NCI-H187 (cell line): ENCODE data around the gene GSK3A.
A peak's percentile ranks its signal among the peaks of the same experiment; 100 is the strongest.

ENCODE experiments used
- DNase-seq, 2 experiments: peaks; one replicate each; lab custom pipeline; 2025; lab: John Stamatoyannopoulos, UW

GSK3A gene

DNA sequence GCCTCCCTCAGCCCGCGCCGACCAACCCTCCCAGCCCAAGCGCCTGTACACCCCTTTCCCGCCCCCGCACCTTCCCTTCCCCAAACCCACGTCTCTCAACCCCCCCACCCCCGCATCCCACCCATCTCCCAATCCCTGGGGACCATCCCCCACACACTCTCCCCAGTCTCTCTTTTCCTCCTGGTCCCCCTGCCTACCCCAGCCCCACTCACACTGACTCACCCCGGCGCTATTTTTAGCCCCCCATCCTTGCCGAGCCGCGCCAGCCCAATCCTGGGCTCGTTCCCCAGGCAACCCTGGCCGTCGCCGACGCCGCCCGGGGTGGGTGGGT lies 38.4 kb upstream of the GSK3A start:
- no peak for DNase-seq

DNA sequence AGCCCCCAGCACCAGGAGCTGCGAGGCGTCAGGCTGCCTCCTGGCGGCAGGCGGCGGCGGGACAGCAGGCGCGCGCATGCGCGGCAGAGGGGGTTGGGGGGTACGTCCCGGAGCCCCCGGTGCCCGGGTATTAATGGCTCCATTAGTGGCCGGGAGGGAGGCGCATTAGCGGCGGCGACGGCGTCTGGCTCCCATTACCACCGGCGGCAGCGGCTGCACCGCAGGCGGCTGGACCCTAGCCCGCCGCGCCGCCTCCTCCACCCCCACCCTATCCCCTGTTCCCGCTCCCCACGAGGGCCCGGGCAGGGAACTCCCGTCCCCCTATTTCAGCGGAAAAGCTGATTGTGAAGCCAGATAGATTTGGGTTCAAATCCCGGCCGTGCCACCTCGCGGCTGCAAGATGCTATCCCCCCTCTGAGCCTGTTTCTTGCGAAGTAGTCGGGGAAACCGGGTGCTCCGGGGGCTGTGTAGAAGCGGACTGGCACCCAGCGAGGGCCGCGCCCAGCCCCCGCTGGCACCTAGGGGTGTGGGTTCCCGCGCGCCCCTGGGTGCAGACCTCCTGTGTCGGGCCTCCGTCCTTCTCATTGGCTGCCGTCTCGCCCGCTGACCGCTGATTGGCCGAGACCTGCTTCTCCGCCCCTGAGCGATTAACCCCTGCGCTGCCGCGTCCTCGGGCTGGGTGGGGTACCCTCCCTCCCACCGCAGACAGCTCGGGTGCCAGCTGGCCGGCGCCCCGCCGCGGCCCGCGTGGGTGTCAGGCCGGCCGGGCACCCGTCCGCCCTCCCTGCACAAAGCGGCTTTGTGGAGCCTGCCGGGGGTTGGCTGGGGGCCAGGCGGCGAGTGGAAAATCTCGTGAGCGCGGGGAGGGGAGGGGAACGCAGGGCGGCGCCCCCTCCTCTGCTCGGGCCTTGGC lies 37.8 kb upstream of the GSK3A start:
- peak; percentile 71 to 80 for DNase-seq

DNA sequence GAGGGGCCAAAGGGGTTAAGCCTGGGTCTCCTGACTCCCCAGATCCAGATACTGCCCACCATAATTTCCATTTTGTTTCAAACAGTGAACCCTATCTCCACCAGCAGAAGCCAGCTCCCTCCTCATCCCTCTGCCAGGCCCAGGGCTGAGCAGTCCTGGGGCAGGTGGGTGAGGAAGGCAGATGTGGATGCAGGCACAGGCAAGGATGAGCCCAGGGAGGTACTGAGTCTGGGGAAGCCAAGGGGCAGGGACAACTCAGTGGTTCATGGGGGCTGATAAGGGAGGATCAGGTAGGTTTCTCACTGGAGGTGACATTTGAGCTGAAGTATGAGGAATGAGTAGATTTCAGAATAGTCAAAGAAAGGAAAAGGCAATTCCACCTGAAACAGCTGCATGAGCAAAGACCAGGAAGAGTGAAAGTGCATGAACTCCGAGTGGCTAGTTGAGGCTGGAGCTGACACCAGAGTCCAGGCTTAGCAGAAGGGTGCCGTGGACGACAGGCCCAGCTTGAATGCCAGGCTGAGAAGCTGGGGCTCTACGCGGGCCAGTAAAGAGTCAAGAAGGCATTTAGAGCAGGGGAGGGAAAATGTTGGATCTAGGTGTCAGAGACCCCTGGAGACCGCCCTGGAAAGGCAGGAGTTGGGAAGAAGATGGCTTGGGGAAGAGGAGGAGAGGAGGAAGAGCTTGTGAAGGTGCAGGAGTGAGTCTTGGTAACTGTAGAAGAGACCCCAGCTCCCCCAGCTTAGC lies 36.9 kb upstream of the GSK3A start:
- no peak for DNase-seq

DNA sequence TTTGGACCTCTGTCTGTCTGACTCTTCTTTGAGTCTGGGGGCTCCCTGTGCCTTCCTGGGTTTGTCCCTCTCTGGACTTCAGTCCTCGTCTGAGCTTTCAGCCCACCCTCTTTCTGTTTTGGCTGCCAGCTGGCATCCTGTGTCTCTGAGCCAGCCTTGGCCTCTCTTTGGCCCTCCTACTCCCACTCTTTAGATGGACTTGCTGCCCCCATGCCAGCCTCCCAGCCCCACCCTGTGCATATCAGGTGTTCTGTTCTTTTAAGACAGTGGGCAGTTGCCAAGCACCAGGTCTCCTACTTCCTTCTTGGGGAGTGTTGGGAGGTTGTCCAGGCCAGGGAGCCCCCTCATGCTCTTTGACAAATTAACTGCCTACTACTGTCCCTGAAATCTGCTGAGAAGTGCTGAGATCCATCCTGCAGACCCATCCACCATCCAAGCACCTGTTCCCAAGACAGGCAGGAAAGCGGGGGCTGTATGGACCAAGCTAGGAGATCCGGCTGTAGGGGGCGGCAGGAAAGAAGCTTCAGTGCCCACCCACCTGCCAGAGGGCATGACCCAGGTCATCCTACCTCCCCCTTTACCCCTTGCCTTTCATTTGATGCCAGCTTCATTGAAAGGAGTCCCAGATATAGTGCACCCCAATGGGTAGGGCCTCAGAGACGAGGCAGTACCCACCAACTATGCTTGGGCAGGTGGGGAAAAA lies 36.2 kb upstream of the GSK3A start:
- DNase-seq = no peak

DNA sequence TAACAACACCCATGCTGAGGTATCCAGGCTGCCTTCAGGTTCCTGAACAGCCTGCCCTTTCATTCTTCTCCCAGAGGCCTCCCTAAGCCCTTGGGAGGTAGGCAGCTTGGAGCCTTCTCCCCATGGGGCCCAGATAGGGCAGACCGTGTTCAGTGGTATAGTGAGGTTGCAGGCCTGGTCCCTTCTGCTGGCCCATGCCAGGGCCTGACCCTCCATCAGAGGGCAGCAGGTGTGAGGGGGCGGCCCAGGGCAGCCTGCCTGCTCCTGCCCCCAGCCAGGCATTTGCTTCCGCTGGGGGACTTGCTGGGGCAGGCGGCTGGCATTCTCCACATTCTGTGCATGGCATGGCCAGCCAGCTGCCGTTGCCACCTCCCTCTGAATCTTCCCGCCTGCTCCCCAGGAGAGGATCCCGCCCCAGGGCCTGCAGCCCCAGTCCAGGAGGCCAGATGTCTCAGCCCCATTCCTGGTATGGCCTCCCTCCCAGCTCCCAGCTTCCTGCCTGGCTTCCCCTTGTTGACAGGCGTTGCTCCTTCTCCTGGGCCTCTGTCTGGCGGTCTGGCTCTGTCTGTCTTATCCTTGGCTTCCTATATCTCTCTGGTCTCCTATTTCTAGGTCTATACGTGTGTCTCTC lies 35.5 kb upstream of the GSK3A start:
- no peak for DNase-seq

DNA sequence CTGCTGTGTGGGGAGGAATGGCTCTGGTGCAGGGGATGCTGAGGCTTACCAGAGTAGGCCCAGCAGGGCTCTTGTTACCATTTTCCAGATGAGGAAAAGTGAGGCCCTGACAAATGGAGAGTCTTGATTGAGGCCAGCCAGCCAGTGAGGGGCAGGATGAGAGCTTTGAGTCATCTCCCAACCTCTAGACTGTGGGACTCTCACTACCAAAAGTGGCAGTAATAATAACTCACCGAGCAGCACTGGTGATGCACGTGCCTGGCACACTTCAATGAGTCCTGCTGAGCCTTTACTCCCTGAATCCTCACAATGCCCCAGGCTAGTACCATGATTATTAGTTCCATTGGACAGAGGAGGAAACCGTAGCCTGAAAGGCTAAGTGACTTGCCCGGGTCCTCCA lies 34.4 kb upstream of the GSK3A start:
- DNase-seq = no peak

DNA sequence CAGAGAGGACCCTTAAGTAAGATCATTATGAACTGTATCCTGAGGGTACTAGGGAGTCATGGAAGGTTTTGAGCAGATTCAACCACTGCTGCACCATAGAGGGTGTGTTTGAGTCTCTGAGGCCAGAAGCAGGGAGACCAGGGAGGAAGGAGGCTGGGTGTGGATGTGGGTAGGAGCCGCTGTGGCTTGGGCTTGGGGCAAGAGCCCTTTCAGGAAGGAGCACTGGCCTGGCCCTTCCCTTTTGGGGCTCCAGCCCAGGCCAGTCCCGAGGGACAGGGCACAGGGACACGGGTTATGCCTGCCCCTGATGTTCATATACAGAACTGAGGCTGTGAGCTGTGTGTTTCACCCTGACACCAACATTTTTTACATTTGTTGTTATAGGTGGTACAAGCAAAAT lies 33.9 kb upstream of the GSK3A start:
- DNase-seq = no peak

DNA sequence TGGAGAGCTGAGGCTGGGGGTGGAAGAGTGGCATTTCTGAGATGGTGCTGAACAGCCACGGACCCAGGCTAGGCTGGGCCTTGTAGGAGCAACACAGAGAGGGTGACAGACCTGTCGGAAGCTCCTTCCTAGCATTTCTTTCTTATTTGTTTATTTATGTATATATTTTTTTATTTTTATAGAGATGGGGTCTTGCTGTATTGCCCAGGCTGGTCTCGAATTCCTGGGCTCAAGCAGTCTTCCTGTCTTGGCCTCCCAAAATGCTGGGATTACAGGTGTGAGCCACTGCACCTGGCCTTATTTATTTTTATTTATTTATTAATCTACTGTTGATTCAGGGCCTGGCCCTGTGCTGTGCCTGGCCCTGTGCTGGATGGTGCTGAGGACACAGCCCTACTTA lies 33.1 kb upstream of the GSK3A start:
- no peak for DNase-seq

DNA sequence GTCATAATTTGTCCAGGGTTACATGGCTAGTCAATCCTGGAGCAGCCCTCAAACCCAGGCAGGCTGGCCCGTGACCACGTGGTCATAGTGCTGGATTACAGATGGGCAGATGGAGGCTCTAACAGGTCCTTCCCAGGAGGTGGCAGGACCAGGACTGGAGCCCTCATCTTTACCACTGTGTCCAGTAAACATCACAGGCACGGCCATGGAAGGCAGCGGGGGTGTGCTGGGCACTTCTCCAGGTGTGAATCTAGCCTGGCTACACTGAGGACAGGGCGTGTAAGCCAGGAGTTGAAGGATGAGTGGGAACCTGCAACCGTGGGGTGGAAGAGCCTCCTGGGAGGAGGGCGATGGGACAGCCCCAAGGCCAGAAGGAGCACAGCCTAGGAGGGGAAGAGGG lies 32.7 kb upstream of the GSK3A start:
- DNase-seq = no peak

DNA sequence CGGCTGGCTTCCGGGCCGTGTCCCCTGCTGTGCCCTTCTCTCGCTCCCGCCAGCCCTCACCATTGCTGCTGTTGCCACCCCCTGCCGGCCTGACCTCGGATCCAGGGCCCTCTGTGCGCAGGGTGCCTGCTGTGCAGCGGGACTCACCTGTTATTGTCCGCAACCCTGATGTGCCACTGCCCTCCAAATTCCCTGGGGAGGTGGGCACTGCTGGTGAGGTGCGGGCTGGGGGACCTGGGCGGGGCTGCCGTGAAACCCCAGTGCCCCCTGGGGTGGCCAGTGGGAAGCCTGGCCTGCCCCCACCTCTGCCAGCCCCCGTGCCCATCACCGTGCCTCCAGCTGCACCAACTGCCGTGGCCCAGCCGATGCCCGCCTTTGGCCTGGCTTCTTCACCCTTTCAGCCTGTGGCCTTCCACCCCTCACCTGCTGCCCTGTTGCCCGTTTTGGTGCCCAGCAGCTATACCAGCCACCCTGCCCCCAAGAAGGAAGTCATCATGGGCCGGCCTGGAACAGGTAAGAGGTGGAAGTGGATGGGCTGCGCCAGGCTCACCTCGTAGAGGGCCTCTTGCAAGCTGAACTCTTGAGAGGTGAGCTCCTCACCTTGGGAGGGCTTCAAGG lies 31.8 kb upstream of the GSK3A start:
- DNase-seq = no peak

DNA sequence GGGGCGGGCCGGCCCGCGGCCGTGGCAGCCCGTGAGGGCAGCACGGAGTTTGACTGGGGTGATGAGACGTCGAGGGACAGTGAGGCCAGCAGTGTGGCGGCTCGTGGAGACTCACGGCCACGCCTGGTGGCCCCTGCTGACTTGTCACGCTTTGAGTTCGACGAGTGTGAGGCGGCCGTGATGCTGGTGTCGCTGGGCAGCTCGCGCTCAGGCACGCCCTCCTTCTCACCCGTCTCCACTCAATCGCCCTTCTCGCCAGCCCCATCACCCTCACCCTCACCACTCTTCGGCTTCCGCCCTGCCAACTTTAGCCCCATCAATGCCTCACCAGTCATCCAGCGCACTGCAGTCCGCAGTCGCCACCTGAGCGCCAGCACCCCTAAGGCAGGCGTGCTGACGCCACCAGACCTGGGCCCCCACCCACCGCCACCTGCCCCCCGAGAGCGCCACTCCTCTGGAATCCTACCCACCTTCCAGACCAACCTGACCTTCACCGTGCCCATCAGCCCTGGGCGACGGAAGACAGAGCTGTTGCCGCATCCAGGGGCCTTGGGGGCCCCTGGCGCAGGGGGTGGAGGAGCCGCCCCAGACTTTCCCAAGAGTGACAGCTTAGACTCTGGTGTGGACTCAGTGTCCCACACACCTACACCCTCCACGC lies 31.1 kb upstream of the GSK3A start:
- no peak for DNase-seq

DNA sequence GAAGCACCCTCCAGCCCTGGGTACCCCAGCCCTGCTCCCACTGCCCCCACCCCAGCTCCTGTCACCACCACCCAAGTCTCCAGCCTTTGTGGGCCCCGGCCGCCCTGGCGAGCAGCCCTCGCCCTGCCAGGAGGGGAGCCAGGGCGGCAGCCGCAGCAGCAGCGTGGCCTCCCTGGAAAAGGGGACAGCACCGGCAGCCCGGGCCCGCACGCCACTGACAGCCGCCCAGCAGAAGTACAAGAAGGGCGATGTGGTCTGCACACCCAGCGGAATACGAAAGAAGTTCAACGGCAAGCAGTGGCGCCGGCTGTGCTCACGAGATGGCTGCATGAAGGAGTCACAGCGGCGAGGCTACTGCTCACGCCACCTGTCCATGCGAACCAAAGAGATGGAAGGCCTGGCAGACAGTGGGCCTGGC lies 30.6 kb upstream of the GSK3A start:
- no peak for DNase-seq

DNA sequence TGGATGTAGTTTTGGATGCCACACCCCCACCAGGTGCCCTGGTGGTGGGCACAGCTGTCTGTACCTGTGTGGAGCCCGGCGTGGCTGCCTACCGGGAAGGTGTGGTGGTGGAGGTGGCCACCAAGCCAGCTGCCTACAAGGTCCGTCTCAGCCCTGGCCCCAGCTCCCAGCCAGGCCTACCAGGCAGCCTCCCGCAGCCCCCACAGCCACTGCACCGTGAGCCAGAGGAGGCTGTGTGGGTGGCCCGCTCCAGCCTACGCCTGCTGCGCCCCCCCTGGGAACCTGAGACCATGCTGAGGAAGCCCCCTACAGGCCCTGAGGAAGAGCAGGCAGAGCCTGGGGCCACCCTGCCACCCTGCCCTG lies 30.1 kb upstream of the GSK3A start:
- DNase-seq = no peak

DNA sequence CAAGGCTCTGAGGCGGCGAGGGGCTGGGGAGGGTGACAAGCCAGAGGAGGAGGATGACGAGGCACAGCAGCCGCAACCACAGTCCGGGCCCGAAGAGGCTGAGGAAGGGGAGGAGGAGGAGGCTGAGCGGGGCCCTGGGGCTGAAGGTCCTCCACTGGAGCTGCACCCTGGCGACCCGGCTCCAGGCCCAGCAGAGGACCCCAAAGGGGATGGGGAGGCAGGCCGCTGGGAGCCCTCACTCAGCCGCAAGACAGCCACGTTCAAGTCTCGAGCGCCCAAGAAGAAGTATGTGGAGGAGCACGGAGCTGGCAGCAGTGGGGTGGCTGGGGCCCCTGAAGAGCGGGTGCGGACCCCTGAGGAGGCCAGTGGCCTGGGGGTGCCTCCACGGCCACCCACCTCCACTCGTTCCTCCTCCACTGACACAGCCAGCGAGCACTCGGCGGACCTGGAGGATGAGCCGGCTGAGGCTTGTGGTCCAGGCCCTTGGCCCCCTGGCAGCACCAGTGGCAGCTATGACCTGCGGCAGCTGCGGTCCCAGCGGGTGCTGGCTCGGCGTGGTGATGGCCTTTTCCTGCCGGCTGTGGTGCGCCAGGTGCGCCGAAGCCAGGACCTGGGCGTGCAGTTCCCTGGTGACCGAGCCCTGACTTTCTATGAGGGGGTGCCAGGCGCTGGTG lies 29.6 kb upstream of the GSK3A start:
- DNase-seq = no peak

DNA sequence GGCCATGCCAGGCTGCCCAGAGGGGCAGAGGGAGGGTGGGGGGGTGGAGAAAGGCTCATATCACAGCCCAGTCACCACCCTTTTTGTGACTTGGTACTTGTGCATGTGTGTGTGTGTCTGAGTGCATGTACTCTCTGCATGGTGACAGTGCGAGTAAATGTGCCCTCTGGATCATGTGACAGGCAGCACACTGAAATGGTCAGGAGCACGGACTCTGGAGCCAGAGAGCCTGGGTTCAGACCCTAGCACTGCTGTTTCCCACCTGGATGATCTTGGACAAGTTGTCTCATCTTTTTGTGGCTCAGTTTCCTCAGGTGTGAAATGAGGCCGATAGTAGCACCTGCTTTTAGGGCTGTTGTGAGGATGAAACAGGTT lies 28.6 kb upstream of the GSK3A start:
- no peak for DNase-seq

DNA sequence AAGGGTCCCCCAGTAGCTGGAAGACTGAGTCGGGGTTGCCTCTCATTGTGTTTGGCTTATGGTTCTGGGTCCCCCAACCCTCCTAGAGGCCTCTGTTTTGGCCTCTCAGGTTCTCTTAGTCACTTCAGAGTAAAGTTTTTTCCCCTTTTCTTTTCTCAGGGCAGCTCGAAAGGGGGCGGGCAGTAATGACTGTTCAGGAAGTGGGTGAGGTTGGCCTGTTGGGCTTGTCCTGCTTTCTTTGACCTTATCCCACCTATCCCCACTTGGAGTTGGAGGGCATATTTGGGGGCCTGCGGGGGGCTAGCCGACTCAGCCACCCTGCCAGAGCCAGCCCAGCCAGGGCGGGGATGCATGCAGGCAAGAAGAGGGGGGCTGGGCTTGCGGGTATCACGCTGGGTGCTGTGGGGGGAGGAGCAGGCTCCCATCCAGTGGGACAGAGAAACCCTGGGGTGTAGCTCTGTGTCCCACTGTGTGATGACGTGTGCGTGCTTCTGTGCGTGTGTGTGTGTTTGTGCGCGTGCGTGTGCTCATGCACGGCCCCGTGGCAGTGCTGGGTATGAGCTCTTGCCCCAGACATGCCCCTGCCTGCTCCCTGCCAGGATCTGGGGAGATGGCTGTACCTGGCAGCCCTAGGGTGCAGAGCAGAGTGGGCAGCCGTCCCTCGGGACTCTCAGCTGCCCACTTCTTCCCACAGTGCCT lies 28.1 kb upstream of the GSK3A start:
- DNase-seq = no peak

DNA sequence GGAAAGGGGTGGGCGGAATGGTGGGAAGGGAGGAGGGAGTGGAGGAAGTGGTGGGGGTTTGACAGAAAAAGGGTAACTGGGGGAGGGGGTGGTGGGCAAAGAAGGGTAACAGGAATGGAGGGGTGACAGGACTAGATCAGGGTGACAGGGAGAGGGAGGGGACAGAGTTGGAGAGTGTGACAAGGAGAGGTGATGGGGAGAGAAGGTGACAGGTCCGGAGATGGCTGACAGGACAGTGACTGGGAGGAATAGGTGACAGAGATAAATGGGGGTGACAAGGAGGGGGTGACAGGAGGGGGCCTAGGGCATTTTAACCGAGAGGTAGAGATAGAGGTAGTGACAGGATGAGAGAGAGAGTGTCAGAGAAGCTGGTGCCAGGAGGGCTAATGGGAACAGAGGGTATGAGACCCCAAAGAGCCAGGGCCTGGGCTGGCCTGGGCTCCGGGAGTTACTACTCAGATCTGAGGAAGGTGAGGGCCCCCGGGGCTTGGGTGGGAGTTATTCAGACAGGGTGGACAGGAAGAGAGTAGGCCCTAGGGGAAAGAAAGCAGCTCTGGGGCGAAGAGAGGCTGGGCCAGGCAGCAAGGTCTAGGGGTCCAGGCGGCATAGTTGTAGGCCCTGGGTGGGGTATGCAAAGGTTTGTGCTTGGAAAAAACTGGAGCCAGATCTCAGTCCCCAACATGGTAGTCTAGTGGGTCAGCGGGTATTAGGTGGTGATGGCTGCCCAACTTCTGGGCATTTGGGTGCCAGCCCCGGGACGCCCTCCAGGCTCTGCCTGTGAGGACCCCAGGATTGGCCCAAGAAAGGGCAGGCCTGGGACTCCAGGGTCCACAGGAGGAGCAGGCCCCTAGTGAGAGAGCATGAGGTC lies 27.3 kb upstream of the GSK3A start:
- no peak for DNase-seq

DNA sequence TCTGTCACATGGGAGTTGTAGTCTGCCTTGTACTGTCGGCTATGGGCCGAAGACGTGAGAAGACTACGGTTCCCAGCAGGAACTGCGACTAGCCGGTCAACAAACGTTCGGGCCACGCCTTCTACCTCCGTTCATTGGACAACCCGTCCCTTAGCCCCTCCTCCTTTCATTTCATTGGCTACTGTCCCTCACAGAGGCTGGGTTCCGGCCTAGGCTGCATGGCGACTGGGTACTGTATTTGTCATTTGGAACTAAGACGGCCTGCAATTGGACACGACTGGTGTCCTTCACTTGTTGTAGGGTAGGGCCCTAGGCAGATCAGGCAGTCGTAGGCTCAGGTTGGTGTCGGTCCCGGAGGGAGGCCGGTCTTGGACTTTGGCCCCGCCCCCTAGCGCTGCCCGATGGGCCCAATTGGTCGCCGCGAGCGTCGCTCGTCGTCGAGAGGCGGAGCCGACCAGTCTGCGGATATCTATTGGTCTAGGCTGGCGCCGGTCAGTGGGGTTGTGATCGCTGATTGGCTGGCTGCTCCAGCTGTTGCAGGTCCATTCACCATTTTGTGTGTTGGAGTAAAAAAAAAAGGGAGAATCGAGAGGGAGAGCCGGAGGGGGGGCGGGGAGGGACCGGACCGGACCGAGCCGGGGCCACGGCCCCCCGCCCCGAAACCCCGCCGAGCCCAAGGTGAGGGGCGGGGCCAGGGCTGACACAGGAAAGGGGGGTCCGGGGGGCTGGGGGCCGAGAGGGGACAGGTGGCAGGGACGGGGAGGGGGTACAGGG lies 26.5 kb upstream of the GSK3A start, which contains the start of gene CIC:
Gene CIC, plus strand, starts transcription at position 549 of the 774 bp plus-strand sequence. CDS start 2,532 bp downstream, outside the sequence.
- peak; percentile 100 for DNase-seq
